Endodermal cell (in vitro differentiated cells): Measurements from ENCODE around the gene TAF11L2. TPM values are rescaled to one million over a fixed set of nuclear protein-coding genes. Genes with fewer than 3 reads are reported as not detected.
"Not testable (repeated sequence)": the region's sequence is repeated elsewhere in the genome, so short reads cannot be mapped to it uniquely, and the experiment has no call there.

ENCODE experiments used
- DNase-seq: peaks from one replicate; pipeline ENCODE4 v3.0.0-alpha.2; 2017
- H3K27ac ChIP-seq: 2 replicates; pipeline ENCODE4 v1.5.1; 2013; ENCODE audit warnings: mild to moderate bottlenecking, low read depth, low read length, moderate library complexity
- H3K27me3 ChIP-seq: 2 replicates; pipeline ENCODE4 v1.6.1; 2013; ENCODE audit warnings: mild to moderate bottlenecking, low read length, moderate library complexity; ENCODE audit not compliant: insufficient read depth, control insufficient read depth, poor library complexity, severe bottlenecking
- H3K36me3 ChIP-seq: 2 replicates; pipeline ENCODE4 v1.7.0; 2013; ENCODE audit warnings: mild to moderate bottlenecking, low read length, moderate library complexity; ENCODE audit not compliant: control insufficient read depth, insufficient read depth
- H3K4me1 ChIP-seq: one replicate; pipeline ENCODE4 v1.7.0; 2013; ENCODE audit warnings: low read length; ENCODE audit not compliant: control insufficient read depth, insufficient read depth
- H3K4me3 ChIP-seq: 2 replicates; pipeline ENCODE4 v1.5.1; 2013; ENCODE audit warnings: mild to moderate bottlenecking, low read length, moderate library complexity
- H3K9ac ChIP-seq: 2 replicates; pipeline ENCODE4 v1.6.1; 2013; ENCODE audit warnings: mild to moderate bottlenecking, low read length, moderate library complexity; ENCODE audit not compliant: poor library complexity, severe bottlenecking; ENCODE audit errors: extremely low read depth
- H3K9me3 ChIP-seq: 2 replicates; pipeline ENCODE4 v1.6.1; 2013; ENCODE audit warnings: mild to moderate bottlenecking, low read length, moderate library complexity; ENCODE audit not compliant: control insufficient read depth
- H3K27ac Mint-ChIP-seq: 2 replicates; pipeline ENCODE4 v1.8.0; 2020; ENCODE audit warnings: mixed read lengths
- H3K27me3 Mint-ChIP-seq: 2 replicates; pipeline ENCODE4 v1.8.0; 2021; ENCODE audit warnings: mild to moderate bottlenecking, mixed read lengths; ENCODE audit not compliant: insufficient read depth
- H3K36me3 Mint-ChIP-seq: 2 replicates; pipeline ENCODE4 v1.8.0; 2020; ENCODE audit warnings: low read depth, mixed read lengths
- H3K4me1 Mint-ChIP-seq: 2 replicates; pipeline ENCODE4 v1.8.0; 2020; ENCODE audit warnings: mixed read lengths
- H3K4me3 Mint-ChIP-seq: 2 replicates; pipeline ENCODE4 v1.8.0; 2020; ENCODE audit warnings: mild to moderate bottlenecking, moderate library complexity, mixed read lengths
- H3K9me3 Mint-ChIP-seq: 2 replicates; pipeline ENCODE4 v1.8.0; 2020; ENCODE audit warnings: mild to moderate bottlenecking, mixed read lengths
- WGBS, 2 experiments: methylation state at CpG; one replicate each; pipeline versions ENCODE4 v1.1.5 to v1.1.7; 2013; ENCODE audit warnings: missing lambda C conversion rate in 2 of 2, mixed read lengths in 1 of 2; ENCODE audit not compliant: insufficient coverage in 1 of 2, insufficient read length in 1 of 2; 5-methylcytosine and 5-hydroxymethylcytosine counted together
- long read RNA-seq, 4 experiments: library from polyadenylated mRNA in 2 of 4; library from RNA in 1 of 4; library from capped mRNA in 1 of 4; stranded (forward) in 3 of 4; unstranded in 1 of 4; transcript quantifications; one replicate each; pipeline ENCODE4 v2.0.0, GENCODE V29; 2020 to 2021; ENCODE audit warnings: inconsistent platforms in 1 of 4
- polyA plus RNA-seq, 2 experiments: library from polyadenylated mRNA; stranded (reverse); fragments of 50-300 nt; gene quantifications; one replicate each; pipeline ENCODE4 v1.2.3, GENCODE V29; 2013
- total RNA-seq, 2 donors: library from RNA; stranded (reverse); fragmentation: NEBNext Ultra II Directional in 1 of 2; extraction: Animal tissue kit (Norgen Biotek cat#: 25700) in 1 of 2; gene quantifications; 2 replicates in 1 of 2; 3 replicates in 1 of 2; pipeline ENCODE4 v1.2.1, GENCODE V29; 2021
- TF ChIP-seq, protein P1 (sequence below): fragments of 200-600 bp; sonication (generic); conservative IDR thresholded peaks from 2 replicates; pipeline ENCODE4 v1.5.0; 2021; ENCODE audit warnings: antibody characterized with exemption, mild to moderate bottlenecking

The TAF11L2 gene
- total RNA-seq = not detected
- not detected for polyA plus RNA-seq (2013, experiment 1 of 2)
- not detected for polyA plus RNA-seq (2013, experiment 2 of 2)
- long read RNA-seq, experiment 1 = 0 reads
- long read RNA-seq, experiment 2 = 0 reads
- long read RNA-seq, experiment 3 = 0 reads
- long read RNA-seq, experiment 4 = 0 reads

GRCh38 chr5:17497931-17498330, at the start of gene TAF11L2:
Gene TAF11L2 (plus strand): TSS chr5:17498231.
- not testable (repeated sequence) for H3K4me1 Mint-ChIP-seq, H3K9me3 Mint-ChIP-seq, H3K4me3 ChIP-seq, H3K9me3 ChIP-seq, H3K27ac ChIP-seq, H3K9ac ChIP-seq, H3K27ac Mint-ChIP-seq, H3K27me3 ChIP-seq, H3K36me3 ChIP-seq, H3K4me3 Mint-ChIP-seq, H3K36me3 Mint-ChIP-seq, H3K4me1 ChIP-seq, DNase-seq
- WGBS, 2 experiments = 89 to 100% methylated on average over 3 to 8 of the region's 8 CpGs
- peaks cover 16% of the 10 kb centered on the region for H3K27me3 Mint-ChIP-seq

GRCh38 chr5:17448877-17449276, 49.2 kb upstream of the TAF11L2 start:
- WGBS, 2 experiments = 91 to 94% methylated on average over 3 of the region's 3 CpGs
- H3K4me1 ChIP-seq = no peaks in the 10 kb centered on the region
- H3K9me3 ChIP-seq = no peaks in the 10 kb centered on the region
- no peaks in the 10 kb centered on the region for H3K36me3 Mint-ChIP-seq
- H3K9ac ChIP-seq = no peak overlapping the region
- TF ChIP-seq, protein P1, sequence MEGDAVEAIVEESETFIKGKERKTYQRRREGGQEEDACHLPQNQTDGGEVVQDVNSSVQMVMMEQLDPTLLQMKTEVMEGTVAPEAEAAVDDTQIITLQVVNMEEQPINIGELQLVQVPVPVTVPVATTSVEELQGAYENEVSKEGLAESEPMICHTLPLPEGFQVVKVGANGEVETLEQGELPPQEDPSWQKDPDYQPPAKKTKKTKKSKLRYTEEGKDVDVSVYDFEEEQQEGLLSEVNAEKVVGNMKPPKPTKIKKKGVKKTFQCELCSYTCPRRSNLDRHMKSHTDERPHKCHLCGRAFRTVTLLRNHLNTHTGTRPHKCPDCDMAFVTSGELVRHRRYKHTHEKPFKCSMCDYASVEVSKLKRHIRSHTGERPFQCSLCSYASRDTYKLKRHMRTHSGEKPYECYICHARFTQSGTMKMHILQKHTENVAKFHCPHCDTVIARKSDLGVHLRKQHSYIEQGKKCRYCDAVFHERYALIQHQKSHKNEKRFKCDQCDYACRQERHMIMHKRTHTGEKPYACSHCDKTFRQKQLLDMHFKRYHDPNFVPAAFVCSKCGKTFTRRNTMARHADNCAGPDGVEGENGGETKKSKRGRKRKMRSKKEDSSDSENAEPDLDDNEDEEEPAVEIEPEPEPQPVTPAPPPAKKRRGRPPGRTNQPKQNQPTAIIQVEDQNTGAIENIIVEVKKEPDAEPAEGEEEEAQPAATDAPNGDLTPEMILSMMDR = no peak
- no peaks in the 10 kb centered on the region for H3K4me1 Mint-ChIP-seq
- no peaks in the 10 kb centered on the region for H3K27me3 ChIP-seq
- H3K4me3 ChIP-seq = no peak overlapping the region
- H3K27ac ChIP-seq = no peak overlapping the region
- no peaks in the 10 kb centered on the region for H3K9me3 Mint-ChIP-seq
- no peaks in the 10 kb centered on the region for H3K36me3 ChIP-seq
- H3K27me3 Mint-ChIP-seq = no peaks in the 10 kb centered on the region
- no peak overlapping the region for H3K4me3 Mint-ChIP-seq
- DNase-seq = no peak
- H3K27ac Mint-ChIP-seq = no peak overlapping the region

DNA sequence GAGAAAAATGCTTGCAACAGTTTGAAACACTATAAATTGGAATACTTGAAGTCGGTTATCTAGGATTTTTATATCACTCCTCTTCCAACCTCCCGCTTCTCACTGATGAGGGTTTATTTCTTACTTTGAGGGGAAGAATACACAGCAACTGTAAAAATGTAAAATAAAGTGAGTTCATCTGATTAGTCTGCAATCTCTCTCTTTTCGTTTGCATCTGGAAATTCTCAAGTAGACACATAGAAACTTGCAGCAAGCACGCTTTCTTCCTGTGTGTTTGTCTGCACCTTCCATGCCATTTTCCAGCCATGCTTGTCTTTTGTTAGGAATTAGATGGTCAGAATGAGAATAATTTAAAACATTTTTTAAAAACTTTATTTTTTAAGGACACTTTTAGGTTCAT, 45.1 kb upstream of the TAF11L2 start:
- H3K4me3 ChIP-seq = no peak overlapping the region
- 92 to 100% methylated on average over 1 to 4 of the region's 4 CpGs for WGBS, 2 experiments
- no peaks in the 10 kb centered on the region for H3K36me3 ChIP-seq
- H3K4me1 ChIP-seq = no peaks in the 10 kb centered on the region
- no peak for DNase-seq
- Mint-ChIP-seq H3K27me3 (no peaks in the 10 kb centered on the region), H3K4me3 (no peak overlapping the region), H3K4me1 (no peaks in the 10 kb centered on the region), H3K9me3 (peaks cover 4% of the 10 kb centered on the region), H3K36me3 (no peaks in the 10 kb centered on the region), H3K27ac (no peak overlapping the region)
- H3K27me3 ChIP-seq = no peaks in the 10 kb centered on the region
- H3K9ac ChIP-seq = no peak overlapping the region
- no peak overlapping the region for H3K27ac ChIP-seq
- H3K9me3 ChIP-seq = no peaks in the 10 kb centered on the region
- TF ChIP-seq, protein P1 = no peak

- Mint-ChIP-seq H3K4me3 (no peak overlapping the region), H3K27ac (no peak overlapping the region), H3K4me1 (no peaks in the 10 kb centered on the region), H3K9me3 (peaks cover 7% of the 10 kb centered on the region), H3K27me3 (peaks cover under 1% of the 10 kb centered on the region), H3K36me3 (no peaks in the 10 kb centered on the region)
- no peak for DNase-seq
- Histone ChIP-seq H3K9ac (no peak overlapping the region), H3K4me3 (no peak overlapping the region), H3K9me3 (no peaks in the 10 kb centered on the region), H3K36me3 (no peaks in the 10 kb centered on the region), H3K27me3 (no peaks in the 10 kb centered on the region), H3K27ac (no peak overlapping the region), H3K4me1 (no peaks in the 10 kb centered on the region)
- TF ChIP-seq, protein P1 = no peak
- WGBS, 2 experiments = 84 to 92% methylated on average over 1 to 2 of the region's 3 CpGs
These were observed 42.1 kb upstream of the TAF11L2 start for GRCh38 chr5:17455942-17456341.
